ENCODE results near the gene MUC20. TPM values are rescaled to one million over a fixed set of nuclear protein-coding genes. Genes with fewer than 3 reads are reported as not detected.
"Not testable (repeated sequence)": the region's sequence is repeated elsewhere in the genome, so short reads cannot be mapped to it uniquely, and the experiment has no call there.

Gene MUC20
- total RNA-seq, 1 donor from 2014 or later = 2.5 TPM

GRCh38 chr3:195693428-195694216, 27.2 kb upstream of the MUC20 start:
- no peak for DNase-seq

GRCh38 chr3:195694217-195695076, 26.3 kb upstream of the MUC20 start:
- not testable (repeated sequence) for DNase-seq

GRCh38 chr3:195696632-195697278, 24.0 kb upstream of the MUC20 start:
- no peak for DNase-seq

GRCh38 chr3:195697582-195698324, 23.0 kb upstream of the MUC20 start:
- no peak for DNase-seq

- DNase-seq = no peak
These were observed 22.5 kb upstream of the MUC20 start for GRCh38 chr3:195698325-195698646.

- no peak for DNase-seq
These were observed 22.0 kb upstream of the MUC20 start for GRCh38 chr3:195698647-195699387.

- no peak for DNase-seq
These were observed 21.4 kb upstream of the MUC20 start for GRCh38 chr3:195699388-195699771.

- DNase-seq = no peak
These were observed 20.9 kb upstream of the MUC20 start for GRCh38 chr3:195699860-195700259.

GRCh38 chr3:195700319-195700718, 20.5 kb upstream of the MUC20 start:
- no peak for DNase-seq

- no peak for DNase-seq
These were observed 19.5 kb upstream of the MUC20 start for GRCh38 chr3:195701042-195701915.

- DNase-seq = no peak
These were observed 17.0 kb upstream of the MUC20 start for GRCh38 chr3:195703776-195704175.

GRCh38 chr3:195704433-195704999, 16.3 kb upstream of the MUC20 start:
- no peak for DNase-seq

GRCh38 chr3:195705081-195705991, 15.4 kb upstream of the MUC20 start:
- no peak for DNase-seq

- no peak for DNase-seq
These were observed 12.7 kb upstream of the MUC20 start for GRCh38 chr3:195708061-195708460.

- DNase-seq = no peak
These were observed 11.9 kb upstream of the MUC20 start for GRCh38 chr3:195708626-195709481.

- DNase-seq = no peak
These were observed 11.1 kb upstream of the MUC20 start for GRCh38 chr3:195709676-195710085.

GRCh38 chr3:195710126-195710905, 10.5 kb upstream of the MUC20 start:
- DNase-seq = not testable (repeated sequence)

All from skin of body (tissue), 2 donors.